Measurements from ENCODE around the gene CACNA1E. TPM values are rescaled to one million over a fixed set of nuclear protein-coding genes. Genes with fewer than 3 reads are reported as not detected.
"Not testable (repeated sequence)": the region's sequence is repeated elsewhere in the genome, so short reads cannot be mapped to it uniquely, and the experiment has no call there.

Gene CACNA1E
- total RNA-seq, 1 experiment from 2014 or later = 0.45 TPM

GRCh38 chr1:181846001-181846645, 362.8 kb downstream of the CACNA1E start:
- Mint-ChIP-seq H3K36me3 (ENCODE audit: insufficient read depth, unreplicated experiment) (no peaks in the 10 kb centered on the region), H3K27ac (ENCODE audit: unreplicated experiment) (no peak overlapping the region), H3K4me1 (ENCODE audit: low read depth, unreplicated experiment) (no peaks in the 10 kb centered on the region), H3K27me3 (ENCODE audit: insufficient read depth, unreplicated experiment) (peaks cover 18% of the 10 kb centered on the region), H3K4me3 (ENCODE audit: unreplicated experiment) (no peak overlapping the region), H3K9me3 (ENCODE audit: unreplicated experiment) (peaks cover 10% of the 10 kb centered on the region)
- DNase-seq = no peak
- Histone ChIP-seq H3K4me3 (ENCODE audit: low read depth, low read length) (no peak overlapping the region), H3K27me3 (replicated peaks; ENCODE audit: control insufficient read depth, insufficient read depth, low read length) (no peaks in the 10 kb centered on the region), H3K36me3 (ENCODE audit: control insufficient read depth, insufficient read depth, low read length) (no peaks in the 10 kb centered on the region), H3K9me3 (no peaks in the 10 kb centered on the region), H3K4me1 (no peaks in the 10 kb centered on the region)
- TF ChIP-seq, protein P1, sequence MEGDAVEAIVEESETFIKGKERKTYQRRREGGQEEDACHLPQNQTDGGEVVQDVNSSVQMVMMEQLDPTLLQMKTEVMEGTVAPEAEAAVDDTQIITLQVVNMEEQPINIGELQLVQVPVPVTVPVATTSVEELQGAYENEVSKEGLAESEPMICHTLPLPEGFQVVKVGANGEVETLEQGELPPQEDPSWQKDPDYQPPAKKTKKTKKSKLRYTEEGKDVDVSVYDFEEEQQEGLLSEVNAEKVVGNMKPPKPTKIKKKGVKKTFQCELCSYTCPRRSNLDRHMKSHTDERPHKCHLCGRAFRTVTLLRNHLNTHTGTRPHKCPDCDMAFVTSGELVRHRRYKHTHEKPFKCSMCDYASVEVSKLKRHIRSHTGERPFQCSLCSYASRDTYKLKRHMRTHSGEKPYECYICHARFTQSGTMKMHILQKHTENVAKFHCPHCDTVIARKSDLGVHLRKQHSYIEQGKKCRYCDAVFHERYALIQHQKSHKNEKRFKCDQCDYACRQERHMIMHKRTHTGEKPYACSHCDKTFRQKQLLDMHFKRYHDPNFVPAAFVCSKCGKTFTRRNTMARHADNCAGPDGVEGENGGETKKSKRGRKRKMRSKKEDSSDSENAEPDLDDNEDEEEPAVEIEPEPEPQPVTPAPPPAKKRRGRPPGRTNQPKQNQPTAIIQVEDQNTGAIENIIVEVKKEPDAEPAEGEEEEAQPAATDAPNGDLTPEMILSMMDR (IDR thresholded peaks at IDR 0.05; ENCODE audit: insufficient read depth in 1 of 2, low read depth in 1 of 2, low read length in 1 of 2, severe bottlenecking in 1 of 2, unreplicated experiment in 1 of 2) = no peak
- intact Hi-C loops (cut with micrococcal nuclease; ENCODE audit: unreplicated experiment) = no loop called here
- CTCF ChIA-PET = no interaction called here
- no TSS peak for BruUV-seq (replicated peaks)
- POLR2A ChIA-PET = no interaction called here

DNA sequence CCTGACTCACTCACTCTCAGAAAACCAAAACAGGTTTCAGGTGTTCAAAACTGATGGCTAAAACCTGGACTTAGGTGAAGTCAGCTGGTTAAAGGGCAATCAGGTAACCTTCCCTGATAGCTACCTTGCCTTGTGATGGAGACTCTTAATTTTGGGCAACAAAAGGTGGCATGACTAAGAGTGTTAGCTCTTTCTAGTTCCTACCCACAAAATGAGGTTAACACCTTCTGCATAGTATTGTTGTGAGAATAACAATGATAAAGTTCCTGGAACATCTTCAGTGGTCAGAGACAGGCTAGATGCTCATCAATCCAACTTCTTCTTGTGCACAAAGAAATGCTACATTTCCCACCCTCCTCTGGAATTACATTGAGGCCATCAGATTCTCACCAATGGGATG, 363.4 kb downstream of the CACNA1E start:
- H3K27me3 ChIP-seq (replicated peaks; ENCODE audit: control insufficient read depth, insufficient read depth, low read length) = no peaks in the 10 kb centered on the region
- Mint-ChIP-seq H3K4me1 (ENCODE audit: low read depth, unreplicated experiment) (no peaks in the 10 kb centered on the region), H3K36me3 (ENCODE audit: insufficient read depth, unreplicated experiment) (no peaks in the 10 kb centered on the region), H3K9me3 (ENCODE audit: unreplicated experiment) (peaks cover 10% of the 10 kb centered on the region), H3K27ac (ENCODE audit: unreplicated experiment) (no peak overlapping the region), H3K4me3 (ENCODE audit: unreplicated experiment) (no peak overlapping the region), H3K27me3 (ENCODE audit: insufficient read depth, unreplicated experiment) (peaks cover 19% of the 10 kb centered on the region)
- POLR2A ChIA-PET = no interaction called here
- no peaks in the 10 kb centered on the region for H3K4me1 ChIP-seq
- TF ChIP-seq, protein P1 (IDR thresholded peaks at IDR 0.05; ENCODE audit: insufficient read depth in 1 of 2, low read depth in 1 of 2, low read length in 1 of 2, severe bottlenecking in 1 of 2, unreplicated experiment in 1 of 2) = no peak
- no peak overlapping the region for H3K4me3 ChIP-seq (ENCODE audit: low read depth, low read length)
- intact Hi-C loops (cut with micrococcal nuclease; ENCODE audit: unreplicated experiment) = no loop called here
- H3K9me3 ChIP-seq = no peaks in the 10 kb centered on the region
- CTCF ChIA-PET = no interaction called here
- DNase-seq = no peak
- BruUV-seq (replicated peaks) = no TSS peak
- H3K36me3 ChIP-seq (ENCODE audit: control insufficient read depth, insufficient read depth, low read length) = no peaks in the 10 kb centered on the region

DNA sequence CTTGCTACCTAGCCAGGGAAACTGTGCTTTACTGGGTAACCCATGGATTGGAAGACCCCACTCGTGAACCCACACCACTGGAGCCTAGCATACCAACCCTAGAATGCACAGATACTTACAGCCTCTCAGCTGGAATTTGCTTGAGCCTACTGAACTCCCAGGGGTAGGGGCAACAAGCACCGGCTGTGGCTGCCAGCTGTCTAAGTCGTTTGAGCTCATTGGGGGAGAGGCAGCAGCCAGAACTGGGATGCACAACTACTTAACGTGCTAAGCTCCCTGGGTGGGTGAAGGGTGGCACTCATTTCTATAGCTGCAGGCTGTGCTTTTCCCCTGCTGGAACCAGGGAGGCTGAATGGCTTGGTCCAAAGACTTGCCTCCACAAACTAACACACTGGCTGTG, 365.8 kb downstream of the CACNA1E start:
- H3K36me3 ChIP-seq (ENCODE audit: control insufficient read depth, insufficient read depth, low read length) = no peaks in the 10 kb centered on the region
- Mint-ChIP-seq H3K27me3 (ENCODE audit: insufficient read depth, unreplicated experiment) (peaks cover 17% of the 10 kb centered on the region), H3K9me3 (ENCODE audit: unreplicated experiment) (no peaks in the 10 kb centered on the region), H3K36me3 (ENCODE audit: insufficient read depth, unreplicated experiment) (no peaks in the 10 kb centered on the region), H3K4me3 (ENCODE audit: unreplicated experiment) (no peak overlapping the region), H3K4me1 (ENCODE audit: low read depth, unreplicated experiment) (no peaks in the 10 kb centered on the region), H3K27ac (ENCODE audit: unreplicated experiment) (no peak overlapping the region)
- TF ChIP-seq, protein P1 (IDR thresholded peaks at IDR 0.05; ENCODE audit: insufficient read depth in 1 of 2, low read depth in 1 of 2, low read length in 1 of 2, severe bottlenecking in 1 of 2, unreplicated experiment in 1 of 2) = no peak
- no peaks in the 10 kb centered on the region; the same call in 1 of the 2 replicates for H3K9me3 ChIP-seq
- intact Hi-C loops (cut with micrococcal nuclease; ENCODE audit: unreplicated experiment) = no loop called here
- no peak for DNase-seq
- no peak overlapping the region for H3K4me3 ChIP-seq (ENCODE audit: low read depth, low read length)
- H3K27me3 ChIP-seq (replicated peaks; ENCODE audit: control insufficient read depth, insufficient read depth, low read length) = no peaks in the 10 kb centered on the region
- no peaks in the 10 kb centered on the region for H3K4me1 ChIP-seq
- POLR2A ChIA-PET = no interaction called here
- CTCF ChIA-PET = no interaction called here
- BruUV-seq (replicated peaks) = no TSS peak

GRCh38 chr1:181854212-181854611, 370.9 kb downstream of the CACNA1E start:
- POLR2A ChIA-PET; H3K4me3 Mint-ChIP-seq (ENCODE audit: unreplicated experiment); H3K4me3 ChIP-seq (ENCODE audit: low read depth, low read length); H3K4me1 Mint-ChIP-seq (ENCODE audit: low read depth, unreplicated experiment); intact Hi-C loops (cut with micrococcal nuclease; ENCODE audit: unreplicated experiment); H3K4me1 ChIP-seq; H3K9me3 Mint-ChIP-seq (ENCODE audit: unreplicated experiment); H3K9me3 ChIP-seq; DNase-seq; H3K27me3 ChIP-seq (replicated peaks; ENCODE audit: control insufficient read depth, insufficient read depth, low read length); H3K36me3 Mint-ChIP-seq (ENCODE audit: insufficient read depth, unreplicated experiment); H3K36me3 ChIP-seq (ENCODE audit: control insufficient read depth, insufficient read depth, low read length); CTCF ChIA-PET; H3K27ac Mint-ChIP-seq (ENCODE audit: unreplicated experiment); BruUV-seq (replicated peaks): not testable (repeated sequence)
- H3K27me3 Mint-ChIP-seq (ENCODE audit: insufficient read depth, unreplicated experiment) = peaks cover 22% of the 10 kb centered on the region
